ENCODE measurements around the gene HUNK.

HUNK gene

GRCh38 chr21:31892686-31893085, 19.9 kb downstream of the HUNK start:
- Mint-ChIP-seq H3K4me1 (peaks cover 74% of the 10 kb centered on the region), H3K27ac (peak overlapping the region; percentile 54 to 85 (median 66)), H3K27me3 (ENCODE audit: low read depth) (peaks cover under 1% of the 10 kb centered on the region), H3K4me3 (peak overlapping the region in 1 of 3 experiments; percentile 47), H3K36me3 (ENCODE audit: low read depth) (peaks cover 1% of the 10 kb centered on the region), H3K9me3 (no peaks in the 10 kb centered on the region)
- TF ChIP-seq CTCF (IDR thresholded peaks at IDR 0.05; ENCODE audit: unreplicated experiment in 3 of 3) = no peak

- Mint-ChIP-seq H3K4me1 (peaks cover 73% of the 10 kb centered on the region), H3K27me3 (ENCODE audit: low read depth) (no peaks in the 10 kb centered on the region), H3K9me3 (no peaks in the 10 kb centered on the region), H3K27ac (peak overlapping the region; percentile 66 to 85 (median 75)), H3K36me3 (ENCODE audit: low read depth) (peaks cover under 1% of the 10 kb centered on the region), H3K4me3 (peak overlapping the region in 1 of 3 experiments; percentile 23)
- TF ChIP-seq CTCF (IDR thresholded peaks at IDR 0.05; ENCODE audit: unreplicated experiment in 3 of 3) = no peak
These were observed 21.1 kb downstream of the HUNK start for GRCh38 chr21:31893851-31894415.

GRCh38 chr21:31894457-31894856, 21.6 kb downstream of the HUNK start:
- Mint-ChIP-seq H3K4me1 (peaks cover 73% of the 10 kb centered on the region), H3K27ac (peak overlapping the region; percentile 75 to 85 (median 85)), H3K27me3 (ENCODE audit: low read depth) (no peaks in the 10 kb centered on the region), H3K9me3 (no peaks in the 10 kb centered on the region), H3K36me3 (ENCODE audit: low read depth) (peaks cover 4% of the 10 kb centered on the region), H3K4me3 (peak overlapping the region in 1 of 3 experiments; percentile 17)
- TF ChIP-seq CTCF (IDR thresholded peaks at IDR 0.05; ENCODE audit: unreplicated experiment in 3 of 3) = no peak

- Mint-ChIP-seq H3K27me3 (ENCODE audit: low read depth) (no peaks in the 10 kb centered on the region), H3K4me3 (peak overlapping the region in 2 of 3 experiments; percentile 15 to 26), H3K4me1 (peaks cover 74% of the 10 kb centered on the region), H3K9me3 (no peaks in the 10 kb centered on the region), H3K27ac (peak overlapping the region; percentile 75 to 85 (median 85)), H3K36me3 (ENCODE audit: low read depth) (peaks cover 4% of the 10 kb centered on the region)
- no peak for TF ChIP-seq CTCF (IDR thresholded peaks at IDR 0.05; ENCODE audit: unreplicated experiment in 3 of 3)
These were observed 22.4 kb downstream of the HUNK start for GRCh38 chr21:31895077-31895835.

- no peaks in the 10 kb centered on the region for H3K27me3 Mint-ChIP-seq (ENCODE audit: low read depth)
- H3K4me1 Mint-ChIP-seq = peaks cover 77% of the 10 kb centered on the region
- peaks cover 4% of the 10 kb centered on the region for H3K36me3 Mint-ChIP-seq (ENCODE audit: low read depth)
- peak overlapping the region in 1 of 3 experiments; percentile 6 for H3K4me3 Mint-ChIP-seq
- H3K27ac Mint-ChIP-seq = peak overlapping the region; percentile 75 to 85 (median 85)
- no peaks in the 10 kb centered on the region for H3K9me3 Mint-ChIP-seq
- TF ChIP-seq CTCF (IDR thresholded peaks at IDR 0.05; ENCODE audit: unreplicated experiment in 3 of 3) = no peak
These were observed 23.2 kb downstream of the HUNK start for GRCh38 chr21:31896019-31896418.

All from nephron (organoid).